Psoas muscle (tissue), 8 donors: Measurements from ENCODE around the gene UNC5B. TPM values are rescaled to one million over a fixed set of nuclear protein-coding genes. Genes with fewer than 3 reads are reported as not detected.
A peak's percentile ranks its signal among the peaks of the same experiment; 100 is the strongest.

ENCODE experiments used
- ATAC-seq, 4 donors: fragments of 200-7000 bp; cut with Tn5 transposase; one replicate each; pipeline ENCODE4 v1.9.1; 2020; ENCODE audit warnings: moderate library complexity in 3 of 4, mild to moderate bottlenecking in 2 of 4
- DNase-seq, 2 donors: peaks; one replicate each; pipeline ENCODE4 v3.0.0-alpha.2; 2020
- H3K27ac ChIP-seq: fragments of 200-600 bp; one replicate; pipeline ENCODE4 v1.8.0; 2022
- H3K27me3 ChIP-seq, 3 donors: fragments of 200-600 bp in 1 of 3; one replicate each; pipeline versions ENCODE4 v1.6.1 to v1.8.0; 2013 to 2022; ENCODE audit warnings: low read length in 2 of 3, mild to moderate bottlenecking in 2 of 3, moderate library complexity in 1 of 3; ENCODE audit not compliant: insufficient read depth in 3 of 3
- H3K36me3 ChIP-seq, 2 donors: fragments of 200-600 bp in 1 of 2; one replicate each; pipeline versions ENCODE4 v1.6.1 to v1.8.0; 2013 to 2022; ENCODE audit warnings: low read depth in 1 of 2, mild to moderate bottlenecking in 1 of 2, moderate library complexity in 1 of 2; ENCODE audit not compliant: insufficient read depth in 1 of 2
- H3K4me1 ChIP-seq: fragments of 200-600 bp; one replicate; pipeline ENCODE4 v1.8.0; 2022
- H3K4me3 ChIP-seq: fragments of 200-600 bp; one replicate; pipeline ENCODE4 v1.8.0; 2022; ENCODE audit warnings: mild to moderate bottlenecking
- H3K9me3 ChIP-seq: fragments of 200-600 bp; one replicate; pipeline ENCODE4 v1.8.0; 2022
- WGBS, 3 donors: extraction: QIAGEN DNeasy Blood & Tissue Kit; methylation state at CpG; one replicate each; pipeline versions ENCODE4 v1.1.6 to v1.1.7; 2013; 5-methylcytosine and 5-hydroxymethylcytosine counted together
- intact Hi-C, 2 donors: fragments of 100-400 bp; cut with DNase I; formaldehyde crosslinking; loops; one replicate each; pipeline versions ENCODE4 v1.11.0 to v1.14.2; 2022
- polyA plus RNA-seq, 3 donors: library from polyadenylated mRNA; stranded (reverse); fragments of 200-250 nt; gene quantifications; one replicate each; pipeline ENCODE4 v1.2.3, GENCODE V29; 2013
- total RNA-seq, 4 donors: library from RNA; stranded (reverse); fragmentation: NEBNext Ultra II Directional in 2 of 4; extraction: Animal tissue kit (Norgen Biotek cat#: 25700) in 2 of 4; gene quantifications; one replicate each; pipeline versions ENCODE4 v1.2.1 to v1.2.4, GENCODE V29; 2021 to 2023
- TF ChIP-seq, protein P1 (sequence below): fragments of 200-600 bp; IDR thresholded peaks from one replicate; pipeline ENCODE4 v1.8.0; 2022; ENCODE audit warnings: antibody characterized with exemption
- donor health status: healthy with polysubstance abuse.
- donor health status: DM: no; HTN: no; CAD: no; lungs with moderate emphysema.
- donor health status: Bipolar disorder and iron deficiency.
- donor health status: healthy.
- donor health status: DM: yes; HTN: yes; CAD: no.
- donor health status: DM: no; HTN: no; CAD: no.
- donor health status: DM: no; HTN: no; CAD: no.
- donor health status: DM: yes; HTN: yes; CAD: no.

Gene UNC5B
- total and polyA plus RNA-seq, 7 donors: 0.65 to 5.7 (median 1.3) TPM

DNA sequence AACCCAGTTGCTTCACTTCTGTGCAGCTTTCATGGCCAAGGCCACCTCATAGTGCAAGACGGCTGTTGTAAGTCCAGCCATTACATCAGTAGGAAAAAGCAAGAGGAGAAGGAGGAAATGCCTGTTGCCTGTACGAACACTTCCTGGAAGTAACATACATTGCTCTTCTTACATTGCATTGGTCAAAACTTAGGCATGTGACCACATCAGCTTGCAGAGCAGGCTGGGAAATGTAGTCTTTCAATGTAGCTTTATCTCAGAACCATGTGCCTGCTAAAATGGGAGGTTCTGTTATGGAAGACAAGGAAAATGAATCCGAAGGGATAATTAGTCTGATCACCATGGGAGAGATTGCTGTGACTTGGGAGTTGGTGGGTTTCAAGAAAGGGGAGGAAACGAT is 111.0 kb downstream of the UNC5B start:
- ATAC-seq: no peak
- Histone ChIP-seq H3K4me1 (peaks cover 14% of the 10 kb centered on the region), H3K27me3 (no peaks in the 10 kb centered on the region), H3K9me3 (no peaks in the 10 kb centered on the region), H3K36me3 (peaks cover 0 to 18% of the 10 kb centered on the region in 2 donors), H3K4me3 (no peak overlapping the region), H3K27ac (no peak overlapping the region)
- intact Hi-C loops: no loop called here
- TF ChIP-seq, protein P1, sequence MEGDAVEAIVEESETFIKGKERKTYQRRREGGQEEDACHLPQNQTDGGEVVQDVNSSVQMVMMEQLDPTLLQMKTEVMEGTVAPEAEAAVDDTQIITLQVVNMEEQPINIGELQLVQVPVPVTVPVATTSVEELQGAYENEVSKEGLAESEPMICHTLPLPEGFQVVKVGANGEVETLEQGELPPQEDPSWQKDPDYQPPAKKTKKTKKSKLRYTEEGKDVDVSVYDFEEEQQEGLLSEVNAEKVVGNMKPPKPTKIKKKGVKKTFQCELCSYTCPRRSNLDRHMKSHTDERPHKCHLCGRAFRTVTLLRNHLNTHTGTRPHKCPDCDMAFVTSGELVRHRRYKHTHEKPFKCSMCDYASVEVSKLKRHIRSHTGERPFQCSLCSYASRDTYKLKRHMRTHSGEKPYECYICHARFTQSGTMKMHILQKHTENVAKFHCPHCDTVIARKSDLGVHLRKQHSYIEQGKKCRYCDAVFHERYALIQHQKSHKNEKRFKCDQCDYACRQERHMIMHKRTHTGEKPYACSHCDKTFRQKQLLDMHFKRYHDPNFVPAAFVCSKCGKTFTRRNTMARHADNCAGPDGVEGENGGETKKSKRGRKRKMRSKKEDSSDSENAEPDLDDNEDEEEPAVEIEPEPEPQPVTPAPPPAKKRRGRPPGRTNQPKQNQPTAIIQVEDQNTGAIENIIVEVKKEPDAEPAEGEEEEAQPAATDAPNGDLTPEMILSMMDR: no peak
- DNase-seq: no peak
- 88 to 90% (median 89%) methylated on average over 4 of the region's 4 CpGs for WGBS, 3 donors

- 86 to 92% (median 87%) methylated on average over 9 of the region's 9 CpGs for WGBS, 3 donors
- DNase-seq (no peak), ATAC-seq (no peak)
- intact Hi-C loops: loop anchor here in 1 of 2 donors (5.0 kb wide), 1 partner anchor 48 kb away; no protein-coding TSS in a partner anchor
- no peak overlapping the region for H3K4me3 ChIP-seq
- no peaks in the 10 kb centered on the region for H3K9me3 ChIP-seq
- no peak overlapping the region for H3K27ac ChIP-seq
- H3K27me3 ChIP-seq: no peaks in the 10 kb centered on the region
- H3K36me3 ChIP-seq: peaks cover 0 to 18% of the 10 kb centered on the region in 2 donors
- peaks cover 9% of the 10 kb centered on the region for H3K4me1 ChIP-seq
- TF ChIP-seq, protein P1: no peak
These were observed 112.4 kb downstream of the UNC5B start for GRCh38 chr10:71324743-71325142.

DNA sequence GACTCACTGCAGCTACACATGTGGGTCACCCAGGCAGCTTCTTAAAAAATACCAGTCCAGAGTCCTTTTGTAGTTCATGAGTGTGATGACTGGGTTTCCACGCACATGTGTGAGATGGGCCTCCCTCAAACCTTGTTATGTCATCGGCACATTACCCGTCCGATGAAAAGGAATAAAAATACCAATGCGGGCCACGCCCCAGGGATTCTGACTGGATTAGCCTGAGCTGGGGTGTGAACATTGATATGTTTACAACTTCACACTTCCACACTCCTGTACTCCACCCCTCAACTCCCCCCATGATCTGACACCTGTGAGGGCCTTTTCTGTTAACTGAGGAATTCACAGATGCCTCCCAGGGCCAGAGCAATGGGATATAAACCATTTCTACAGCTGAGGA is 112.9 kb downstream of the UNC5B start:
- ATAC-seq (no peak), DNase-seq (no peak)
- Histone ChIP-seq H3K27me3 (no peaks in the 10 kb centered on the region), H3K36me3 (peaks cover 0 to 18% of the 10 kb centered on the region in 2 donors), H3K9me3 (no peaks in the 10 kb centered on the region), H3K4me3 (no peak overlapping the region), H3K4me1 (peaks cover 4% of the 10 kb centered on the region), H3K27ac (no peak overlapping the region)
- WGBS, 3 donors: 90 to 94% (median 91%) methylated on average over 6 of the region's 6 CpGs
- intact Hi-C loops: loop anchor here in 1 of 2 donors (5.0 kb wide), 1 partner anchor 47 kb away; no protein-coding TSS in a partner anchor
- TF ChIP-seq, protein P1: no peak

- intact Hi-C loops: loop anchor here in 1 of 2 donors (5.0 kb wide), 1 partner anchor 46 kb away; no protein-coding TSS in a partner anchor
- DNase-seq (no peak), ATAC-seq (peak; percentile 57 to 87 (median 79))
- peaks cover 4% of the 10 kb centered on the region for H3K4me1 ChIP-seq
- TF ChIP-seq, protein P1: no peak
- H3K9me3 ChIP-seq: no peaks in the 10 kb centered on the region
- H3K36me3 ChIP-seq: peaks cover 0 to 18% of the 10 kb centered on the region in 2 donors
- no peak overlapping the region for H3K4me3 ChIP-seq
- H3K27me3 ChIP-seq: no peaks in the 10 kb centered on the region
- WGBS, 3 donors: 25 to 45% (median 30%) methylated on average over 16 of the region's 16 CpGs
- no peak overlapping the region for H3K27ac ChIP-seq
These were observed 114.1 kb downstream of the UNC5B start for GRCh38 chr10:71326464-71326881.
